Naive thymus-derived CD4-positive, alpha-beta T cell (primary cell): ENCODE results near the gene NPAS3. TPM values are rescaled to one million over a fixed set of nuclear protein-coding genes. Genes with fewer than 3 reads are reported as not detected.

Experiments used
- ATAC-seq: fragments of 150-1000 bp; cut with Tn5 transposase; 2 replicates; pipeline ENCODE4 v1.10.0; 2021; ENCODE audit warnings: mild to moderate bottlenecking, moderate library complexity
- CTCF ChIA-PET: fragments of 350-600 bp; sonication (Branson Sonifier 250); formaldehyde crosslinking; loops from one replicate; lab custom pipeline; 2021; ENCODE audit warnings: antibody characterized with exemption; lab: Charles Lee
- POLR2A ChIA-PET: fragments of 350-600 bp; sonication (Branson Sonifier 250); formaldehyde crosslinking; loops from one replicate; lab custom pipeline; 2021; ENCODE audit warnings: antibody characterized with exemption, inconsistent platforms; lab: Charles Lee
- DNase-seq, 9 donors: peaks; one replicate each; pipeline versions ENCODE4 v3.0.0 to v3.0.0-alpha.2; 2020 to 2022; ENCODE audit warnings: mixed read lengths in 1 of 9
- H3K27ac ChIP-seq: one replicate; pipeline ENCODE4 v1.7.0; 2013; ENCODE audit warnings: mild to moderate bottlenecking, low read depth, low read length, moderate library complexity
- H3K27me3 ChIP-seq, 2 donors: one replicate each; pipeline ENCODE4 v1.7.0; 2013; ENCODE audit warnings: low read length in 2 of 2, mild to moderate bottlenecking in 2 of 2, moderate library complexity in 2 of 2; ENCODE audit not compliant: control insufficient read depth in 2 of 2, insufficient read depth in 2 of 2
- H3K36me3 ChIP-seq, 3 experiments: 1 replicate in 2 of 3; 2 replicates in 1 of 3; pipeline ENCODE4 v1.7.0; 2013; ENCODE audit warnings: low read length in 3 of 3, mild to moderate bottlenecking in 3 of 3, moderate library complexity in 1 of 3; ENCODE audit not compliant: insufficient read depth in 3 of 3, control insufficient read depth in 2 of 3
- H3K4me1 ChIP-seq, 2 donors: one replicate each; pipeline ENCODE4 v1.7.0; 2013; ENCODE audit warnings: low read length in 2 of 2, mild to moderate bottlenecking in 2 of 2, moderate library complexity in 1 of 2; ENCODE audit not compliant: control insufficient read depth in 2 of 2, insufficient read depth in 2 of 2
- H3K4me3 ChIP-seq: 2 replicates; pipeline ENCODE4 v1.7.0; 2013; ENCODE audit warnings: mild to moderate bottlenecking, low read length
- H3K9me3 ChIP-seq, 3 experiments: 1 replicate in 2 of 3; 2 replicates in 1 of 3; pipeline ENCODE4 v1.7.0; 2013; ENCODE audit warnings: low read length in 3 of 3; ENCODE audit not compliant: control insufficient read depth in 2 of 3
- H3K27ac Mint-ChIP-seq, 9 donors: one replicate each; pipeline ENCODE4 v1.8.0; 2020 to 2022; ENCODE audit warnings: mixed read lengths in 9 of 9, mild to moderate bottlenecking in 8 of 9, moderate library complexity in 5 of 9, inconsistent platforms in 2 of 9
- H3K27me3 Mint-ChIP-seq, 5 donors: one replicate each; pipeline ENCODE4 v1.8.0; 2021 to 2022; ENCODE audit warnings: mixed read lengths in 5 of 5, mild to moderate bottlenecking in 1 of 5
- H3K36me3 Mint-ChIP-seq, 5 donors: one replicate each; pipeline ENCODE4 v1.8.0; 2020 to 2022; ENCODE audit warnings: mixed read lengths in 5 of 5, mild to moderate bottlenecking in 3 of 5, inconsistent platforms in 1 of 5
- H3K4me1 Mint-ChIP-seq, 7 donors: one replicate each; pipeline ENCODE4 v1.8.0; 2020 to 2022; ENCODE audit warnings: mixed read lengths in 7 of 7, mild to moderate bottlenecking in 3 of 7, inconsistent platforms in 1 of 7
- H3K4me3 Mint-ChIP-seq, 10 donors: one replicate each; pipeline ENCODE4 v1.8.0; 2020 to 2022; ENCODE audit warnings: mild to moderate bottlenecking in 10 of 10, mixed read lengths in 10 of 10, moderate library complexity in 6 of 10, inconsistent platforms in 2 of 10
- H3K9me3 Mint-ChIP-seq, 11 donors: one replicate each; pipeline ENCODE4 v1.8.0; 2020 to 2022; ENCODE audit warnings: mixed read lengths in 11 of 11, mild to moderate bottlenecking in 4 of 11, inconsistent platforms in 1 of 11, moderate library complexity in 1 of 11
- intact Hi-C, 2 donors: fragments of 100-400 bp; cut with micrococcal nuclease; formaldehyde crosslinking; loops; one replicate each; pipeline ENCODE4 v1.15.1; 2023
- polyA plus RNA-seq, 2 donors: library from polyadenylated mRNA; unstranded; fragments of 300-500 nt; fragmentation: Illumina TruSeq; gene quantifications; one replicate each; pipeline ENCODE4 v1.2.3, GENCODE V29; 2021
- total RNA-seq, 6 experiments: library from RNA in 5 of 6; stranded (reverse) in 5 of 6; gene quantifications; 1 replicate in 5 of 6; 2 replicates in 1 of 6; pipeline ENCODE4 v1.2.3 and lab custom pipeline; 2021 to 2026

NPAS3 gene
- total and polyA plus RNA-seq, 7 experiments from 2014 or later, result not detected

DNA sequence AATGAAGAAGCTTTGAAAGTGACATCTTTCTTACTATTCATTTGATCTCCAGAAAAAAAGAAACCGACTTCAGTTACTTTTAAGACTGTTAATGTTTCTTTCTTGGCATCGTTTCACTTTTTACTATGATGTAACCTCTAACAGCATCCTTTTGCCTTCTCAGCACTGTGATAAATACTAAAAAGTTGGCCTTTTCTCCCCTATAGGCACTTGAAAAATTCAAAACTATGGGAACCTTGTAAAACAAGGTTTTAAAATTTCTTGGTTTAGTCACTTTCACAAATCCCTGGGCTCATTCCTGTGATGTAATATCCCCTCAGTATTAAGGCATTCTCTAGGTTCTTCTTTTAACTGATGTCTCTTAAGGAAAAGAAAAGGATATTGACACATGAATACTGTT, 730.4 kb downstream of the NPAS3 start:
- H3K9me3 ChIP-seq, result no peaks in the 10 kb centered on the region
- Mint-ChIP-seq H3K4me1 (no peaks in the 10 kb centered on the region), H3K36me3 (no peaks in the 10 kb centered on the region), H3K27ac (no peak overlapping the region), H3K4me3 (no peak overlapping the region), H3K27me3 (peaks cover 0 to 6% (median 0%) of the 10 kb centered on the region in 5 donors), H3K9me3 (peaks cover 0 to 2% (median 0%) of the 10 kb centered on the region in 11 donors)
- H3K27ac ChIP-seq, result no peak overlapping the region
- ATAC-seq (no peak), DNase-seq (no peak)
- POLR2A ChIA-PET, result no interaction called here
- H3K27me3 ChIP-seq, result no peaks in the 10 kb centered on the region
- CTCF ChIA-PET, result no interaction called here
- intact Hi-C loops, result no loop called here
- no peaks in the 10 kb centered on the region for H3K4me1 ChIP-seq
- no peaks in the 10 kb centered on the region for H3K36me3 ChIP-seq
- no peak overlapping the region for H3K4me3 ChIP-seq

DNA sequence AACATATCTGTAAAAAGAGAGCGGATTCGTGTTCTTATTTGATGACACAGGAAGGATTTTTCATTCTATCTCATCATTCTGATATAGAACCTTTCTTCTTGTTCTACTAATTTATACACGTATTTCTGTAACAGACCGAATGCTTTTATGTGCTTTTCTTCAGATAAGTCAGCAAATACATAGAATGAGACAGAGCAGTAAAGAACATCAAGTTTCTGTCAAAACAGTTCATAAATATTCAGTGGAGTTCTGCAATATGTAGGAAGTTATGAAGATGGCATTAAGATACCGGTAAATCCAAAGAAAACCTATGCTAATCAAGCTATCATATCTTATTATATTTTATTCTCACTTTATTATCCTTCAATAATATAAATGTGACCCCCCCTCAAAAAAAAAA, 731.6 kb downstream of the NPAS3 start:
- CTCF ChIA-PET, result no interaction called here

DNA sequence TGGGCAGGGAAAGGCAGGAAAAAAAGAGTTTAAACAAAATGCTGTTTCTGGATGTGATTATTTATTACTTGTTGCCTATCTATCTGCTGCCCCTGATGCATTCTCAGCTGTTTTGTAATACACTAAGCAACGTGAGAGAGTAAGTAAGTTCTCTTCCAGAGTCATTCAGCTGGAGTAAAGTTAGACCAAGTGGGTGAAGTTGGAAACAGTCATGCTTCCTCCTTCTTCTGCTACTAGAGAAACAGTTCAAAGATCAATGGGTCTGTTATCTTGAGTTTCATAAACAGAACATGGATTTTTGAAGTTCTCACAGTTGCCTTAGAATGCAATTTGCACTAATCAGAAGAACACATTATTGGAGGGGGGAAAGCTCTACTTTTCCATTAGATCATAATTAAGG, 732.9 kb downstream of the NPAS3 start:
- Mint-ChIP-seq H3K4me3 (no peak overlapping the region), H3K9me3 (peaks cover 0 to 1% (median 0%) of the 10 kb centered on the region in 11 donors), H3K27ac (no peak overlapping the region), H3K27me3 (peaks cover 0 to 11% (median 7%) of the 10 kb centered on the region in 5 donors), H3K4me1 (no peaks in the 10 kb centered on the region), H3K36me3 (no peaks in the 10 kb centered on the region)
- H3K4me3 ChIP-seq, result no peak overlapping the region
- no peaks in the 10 kb centered on the region for H3K36me3 ChIP-seq
- ChIA-PET CTCF (no interaction called here), POLR2A (no interaction called here)
- H3K9me3 ChIP-seq, result no peaks in the 10 kb centered on the region
- H3K27me3 ChIP-seq, result no peaks in the 10 kb centered on the region
- intact Hi-C loops, result no loop called here
- ATAC-seq (no peak), DNase-seq (no peak)
- no peaks in the 10 kb centered on the region for H3K4me1 ChIP-seq
- no peak overlapping the region for H3K27ac ChIP-seq

More for the DNA sequence above, 731.6 kb downstream of the NPAS3 start:
- Mint-ChIP-seq H3K27me3 (peaks cover 0 to 11% (median 6%) of the 10 kb centered on the region in 5 donors), H3K9me3 (peaks cover 0 to 1% (median 0%) of the 10 kb centered on the region in 11 donors), H3K36me3 (no peaks in the 10 kb centered on the region), H3K4me3 (no peak overlapping the region), H3K27ac (no peak overlapping the region), H3K4me1 (no peaks in the 10 kb centered on the region)
- ATAC-seq (no peak), DNase-seq (no peak)
- POLR2A ChIA-PET, result no interaction called here
- Histone ChIP-seq H3K4me3 (no peak overlapping the region), H3K36me3 (no peaks in the 10 kb centered on the region), H3K27me3 (no peaks in the 10 kb centered on the region), H3K27ac (no peak overlapping the region), H3K4me1 (no peaks in the 10 kb centered on the region), H3K9me3 (no peaks in the 10 kb centered on the region)
- intact Hi-C loops, result no loop called here

DNA sequence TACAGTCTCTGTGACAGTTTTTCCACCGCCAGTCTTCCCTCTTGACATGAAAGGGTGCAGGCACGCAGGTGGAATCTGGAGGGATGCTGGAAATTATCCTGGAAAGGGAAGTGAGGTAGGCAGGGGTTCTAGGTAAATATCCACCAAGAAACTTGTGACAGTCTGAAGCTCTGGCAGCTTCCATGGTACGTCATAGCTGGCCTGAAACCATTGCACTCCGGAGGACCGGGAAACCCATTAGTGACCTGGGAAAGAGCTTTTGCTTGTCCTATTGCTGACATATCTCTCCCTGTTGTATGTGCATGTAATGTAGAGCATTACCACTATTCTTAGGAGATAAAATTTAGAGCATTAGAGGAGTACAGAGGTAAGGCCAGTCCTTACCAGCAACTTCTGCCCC, 736.2 kb downstream of the NPAS3 start:
- H3K9me3 Mint-ChIP-seq, result peaks cover 0 to 2% (median 0%) of the 10 kb centered on the region in 11 donors
- Histone ChIP-seq H3K27ac (no peak overlapping the region), H3K4me3 (no peak overlapping the region), H3K4me1 (no peaks in the 10 kb centered on the region), H3K27me3 (no peaks in the 10 kb centered on the region), H3K9me3 (no peaks in the 10 kb centered on the region), H3K36me3 (no peaks in the 10 kb centered on the region)
- no peaks in the 10 kb centered on the region for H3K36me3 Mint-ChIP-seq
- H3K27ac Mint-ChIP-seq, result no peak overlapping the region
- no peak for ATAC-seq
- intact Hi-C loops, result no loop called here
- POLR2A ChIA-PET, result no interaction called here
- DNase-seq, result no peak
- no peak overlapping the region for H3K4me3 Mint-ChIP-seq
- H3K27me3 Mint-ChIP-seq, result peaks cover 2 to 11% (median 7%) of the 10 kb centered on the region in 5 donors
- CTCF ChIA-PET, result no interaction called here
- H3K4me1 Mint-ChIP-seq, result no peaks in the 10 kb centered on the region

DNA sequence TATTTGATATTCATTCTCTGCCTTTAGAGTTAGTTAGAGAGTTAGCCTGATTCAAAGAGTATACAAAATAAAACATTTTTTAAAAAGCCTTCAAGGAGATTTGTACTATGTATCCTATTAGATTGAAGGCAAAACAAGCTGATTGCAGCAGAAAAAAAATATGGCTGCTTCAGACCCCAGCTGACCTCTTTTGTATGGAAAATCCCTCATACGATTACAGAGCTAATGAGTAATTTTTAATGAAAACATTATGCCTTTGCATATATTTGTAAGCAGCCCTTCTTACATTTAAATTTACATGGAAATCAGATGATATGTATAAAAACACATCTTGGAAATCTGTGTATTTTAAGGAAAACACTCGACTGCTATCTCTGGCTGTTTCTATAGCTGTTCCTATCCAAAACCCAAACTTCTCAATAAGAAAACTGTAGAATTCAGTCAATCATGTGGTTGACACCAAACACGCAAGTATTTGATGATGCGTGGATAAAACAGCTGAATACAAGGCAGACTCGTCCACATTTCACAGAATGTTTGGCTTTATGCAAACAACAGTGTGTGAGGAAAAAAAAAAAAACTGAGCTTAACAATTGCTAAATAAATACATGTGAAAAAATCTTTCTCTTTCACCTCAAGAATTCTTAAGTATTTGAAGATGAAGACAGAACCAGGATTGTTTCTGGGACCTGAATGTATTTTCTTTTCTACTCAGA, 736.9 kb downstream of the NPAS3 start:
- intact Hi-C loops, result no loop called here
- Mint-ChIP-seq H3K4me3 (no peak overlapping the region), H3K9me3 (peaks cover 0 to 2% (median 0%) of the 10 kb centered on the region in 11 donors), H3K27ac (no peak overlapping the region), H3K36me3 (no peaks in the 10 kb centered on the region), H3K27me3 (peaks cover 2 to 11% (median 7%) of the 10 kb centered on the region in 5 donors), H3K4me1 (no peaks in the 10 kb centered on the region)
- Histone ChIP-seq H3K27ac (no peak overlapping the region), H3K36me3 (no peaks in the 10 kb centered on the region), H3K9me3 (no peaks in the 10 kb centered on the region), H3K4me1 (no peaks in the 10 kb centered on the region), H3K27me3 (no peaks in the 10 kb centered on the region), H3K4me3 (no peak overlapping the region)
- ChIA-PET POLR2A (no interaction called here), CTCF (no interaction called here)
- DNase-seq, result no peak
- no peak for ATAC-seq

DNA sequence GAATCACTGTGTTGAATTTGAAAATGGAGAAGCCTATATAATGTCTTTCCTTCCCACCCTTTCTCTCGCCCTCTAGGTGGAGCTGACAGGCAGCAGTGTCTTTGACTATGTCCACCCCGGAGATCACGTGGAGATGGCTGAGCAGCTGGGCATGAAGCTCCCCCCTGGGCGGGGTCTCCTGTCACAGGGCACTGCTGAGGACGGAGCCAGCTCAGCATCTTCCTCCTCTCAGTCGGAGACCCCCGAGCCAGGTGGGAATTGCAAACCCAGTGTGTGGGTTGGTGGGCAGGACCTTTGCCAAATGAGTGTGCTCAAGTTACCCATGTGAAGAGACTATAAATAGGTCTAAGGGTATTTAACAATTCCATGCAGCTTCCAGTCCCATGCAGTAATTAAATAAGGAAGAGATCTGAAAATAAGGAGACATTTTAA, 737.5 kb downstream of the NPAS3 start:
- H3K4me3 Mint-ChIP-seq, result peak overlapping the region in 1 of 10 donors; percentile 21
- peaks cover 0 to 2% (median 0%) of the 10 kb centered on the region in 11 donors for H3K9me3 Mint-ChIP-seq
- H3K27me3 Mint-ChIP-seq, result peaks cover 2 to 11% (median 7%) of the 10 kb centered on the region in 5 donors
- CTCF ChIA-PET, result no interaction called here
- H3K27ac Mint-ChIP-seq, result no peak overlapping the region
- no peaks in the 10 kb centered on the region for H3K27me3 ChIP-seq
- POLR2A ChIA-PET, result no interaction called here
- no peak for ATAC-seq
- H3K4me1 Mint-ChIP-seq, result no peaks in the 10 kb centered on the region
- no peak for DNase-seq
- H3K36me3 Mint-ChIP-seq, result no peaks in the 10 kb centered on the region
- no peak overlapping the region for H3K4me3 ChIP-seq
- no peaks in the 10 kb centered on the region for H3K4me1 ChIP-seq
- H3K27ac ChIP-seq, result no peak overlapping the region
- no peaks in the 10 kb centered on the region for H3K36me3 ChIP-seq
- intact Hi-C loops, result no loop called here
- no peaks in the 10 kb centered on the region for H3K9me3 ChIP-seq

DNA sequence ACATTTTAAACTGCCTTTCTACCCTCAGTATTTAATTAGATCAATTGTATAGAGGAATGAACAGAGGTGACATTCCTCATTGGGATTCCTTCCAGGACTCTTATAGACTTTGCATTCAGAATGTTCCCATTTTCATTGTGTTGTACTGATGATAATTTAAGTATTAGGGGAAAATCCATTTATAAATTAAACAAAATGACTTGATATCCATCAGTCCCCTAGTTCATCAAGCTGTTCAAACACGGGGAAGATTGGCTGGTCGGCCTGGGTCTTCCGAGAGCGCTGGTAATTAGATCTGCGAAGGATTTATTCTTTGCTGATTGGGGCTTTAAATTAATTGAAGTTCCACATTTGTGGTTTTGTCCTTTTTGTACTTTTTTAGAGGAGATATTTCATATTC, 738.2 kb downstream of the NPAS3 start:
- no peaks in the 10 kb centered on the region for H3K36me3 Mint-ChIP-seq
- H3K4me1 Mint-ChIP-seq, result no peaks in the 10 kb centered on the region
- no peak overlapping the region for H3K27ac Mint-ChIP-seq
- no peaks in the 10 kb centered on the region for H3K4me1 ChIP-seq
- no peaks in the 10 kb centered on the region for H3K27me3 ChIP-seq
- H3K9me3 ChIP-seq, result no peaks in the 10 kb centered on the region
- POLR2A ChIA-PET, result no interaction called here
- H3K27ac ChIP-seq, result no peak overlapping the region
- DNase-seq (no peak), ATAC-seq (no peak)
- no peak overlapping the region for H3K4me3 ChIP-seq
- H3K9me3 Mint-ChIP-seq, result peaks cover 0 to 2% (median 0%) of the 10 kb centered on the region in 11 donors
- H3K27me3 Mint-ChIP-seq, result peaks cover 2 to 11% (median 7%) of the 10 kb centered on the region in 5 donors
- H3K4me3 Mint-ChIP-seq, result no peak overlapping the region
- CTCF ChIA-PET, result no interaction called here
- no peaks in the 10 kb centered on the region for H3K36me3 ChIP-seq
- intact Hi-C loops, result no loop called here
